WTC11 (cell line): ENCODE data around the gene LSM12. TPM values are rescaled to one million over a fixed set of nuclear protein-coding genes. Genes with fewer than 3 reads are reported as not detected.

Source experiments
- ATAC-seq: fragments of 200-7000 bp; cut with Tn5 transposase; 2 replicates; pipeline ENCODE4 v1.10.0; 2021; ENCODE audit warnings: mild to moderate bottlenecking, moderate library complexity
- CTCF ChIA-PET: fragments of 300-600 bp; sonication (Branson Sonifier 250); formaldehyde crosslinking; loops from one replicate; lab custom pipeline; 2021; ENCODE audit warnings: antibody characterized with exemption; lab: Charles Lee
- POLR2A ChIA-PET: fragments of 350-600 bp; sonication (Branson Sonifier 250); formaldehyde crosslinking; loops from one replicate; lab custom pipeline; 2021; ENCODE audit warnings: antibody characterized with exemption; lab: Charles Lee
- DNase-seq: peaks from one replicate; pipeline ENCODE4 v3.0.0; 2021; ENCODE audit warnings: low spot score
- H3K27ac Mint-ChIP-seq: 2 replicates; pipeline ENCODE4 v1.8.0; 2021; ENCODE audit warnings: mixed read lengths
- H3K27me3 Mint-ChIP-seq: 2 replicates; pipeline ENCODE4 v1.8.0; 2021; ENCODE audit warnings: low read depth, mild to moderate bottlenecking, moderate library complexity, mixed read lengths
- H3K36me3 Mint-ChIP-seq: 2 replicates; pipeline ENCODE4 v1.8.0; 2021; ENCODE audit warnings: mixed read lengths
- H3K4me1 Mint-ChIP-seq: 2 replicates; pipeline ENCODE4 v1.8.0; 2022; ENCODE audit warnings: mixed read lengths
- H3K4me3 Mint-ChIP-seq: 2 replicates; pipeline ENCODE4 v1.8.0; 2021; ENCODE audit warnings: mild to moderate bottlenecking, moderate library complexity, mixed read lengths
- H3K9me3 Mint-ChIP-seq: 2 replicates; pipeline ENCODE4 v1.8.0; 2021; ENCODE audit warnings: mixed read lengths
- CREM ChIP-seq: sonication (generic); formaldehyde crosslinking; IDR thresholded peaks from 2 replicates; pipeline ENCODE4 v1.8.1; 2022; ENCODE audit warnings: mild to moderate bottlenecking, missing genetic modification reagents, moderate library complexity
- ESRRA ChIP-seq: sonication (generic); formaldehyde crosslinking; IDR thresholded peaks from 2 replicates; pipeline ENCODE4 v1.8.1; 2022; ENCODE audit warnings: mild to moderate bottlenecking, missing genetic modification reagents, borderline replicate concordance
- FOXK1 ChIP-seq: sonication (generic); formaldehyde crosslinking; IDR thresholded peaks from 2 replicates; pipeline ENCODE4 v1.8.0; 2022; ENCODE audit warnings: mild to moderate bottlenecking, moderate library complexity, missing genetic modification reagents
- FOXP1 ChIP-seq: sonication (generic); formaldehyde crosslinking; IDR thresholded peaks from 2 replicates; pipeline ENCODE4 v1.8.0; 2022; ENCODE audit warnings: missing genetic modification reagents, mild to moderate bottlenecking, moderate library complexity, borderline replicate concordance
- GRHL2 ChIP-seq: fragments of 250-450 bp; sonication (Bioruptor Pico); IDR thresholded peaks from 2 replicates; pipeline ENCODE4 v1.8.0; 2022; ENCODE audit warnings: mild to moderate bottlenecking, moderate library complexity; ENCODE audit not compliant: insufficient replicate concordance, severe bottlenecking
- JUN ChIP-seq: sonication (generic); formaldehyde crosslinking; IDR thresholded peaks from 2 replicates; pipeline ENCODE4 v1.8.0; 2023; ENCODE audit warnings: mild to moderate bottlenecking, missing genetic modification reagents
- MXD4 ChIP-seq: fragments of 250-450 bp; sonication (Bioruptor Pico); IDR thresholded peaks from 2 replicates; pipeline ENCODE4 v1.8.0; 2021; ENCODE audit warnings: mild to moderate bottlenecking, moderate library complexity, borderline replicate concordance
- MYBL2 ChIP-seq: sonication (generic); formaldehyde crosslinking; IDR thresholded peaks from 2 replicates; pipeline ENCODE4 v1.8.1; 2023; ENCODE audit warnings: mild to moderate bottlenecking, moderate library complexity, missing genetic modification reagents
- NFATC4 ChIP-seq: fragments of 250-450 bp; sonication (Bioruptor Pico); IDR thresholded peaks from 2 replicates; pipeline ENCODE4 v1.9.0; 2021; ENCODE audit warnings: mild to moderate bottlenecking
- TCF7 ChIP-seq: sonication (generic); formaldehyde crosslinking; IDR thresholded peaks from 2 replicates; pipeline ENCODE4 v1.8.0; 2022; ENCODE audit warnings: mild to moderate bottlenecking, low read depth, missing genetic modification reagents, moderate library complexity
- ZNF121 ChIP-seq: sonication (generic); formaldehyde crosslinking; IDR thresholded peaks from 2 replicates; pipeline ENCODE4 v1.8.0; 2023; ENCODE audit warnings: missing genetic modification reagents
- ZNF423 ChIP-seq: fragments of 250-450 bp; sonication (Bioruptor Pico); IDR thresholded peaks from 2 replicates; pipeline ENCODE4 v2.1.2; 2022; ENCODE audit warnings: mild to moderate bottlenecking, moderate library complexity
- total RNA-seq: library from RNA; stranded (reverse); gene quantifications from 3 replicates; pipeline ENCODE4 v1.2.3, GENCODE V29; 2021
- TF ChIP-seq, protein P1 (sequence below): fragments of 250-450 bp; sonication (Bioruptor Pico); IDR thresholded peaks from 2 replicates; pipeline ENCODE4 v1.8.0; 2021; ENCODE audit warnings: mild to moderate bottlenecking
- TF ChIP-seq, protein P2 (sequence below): sonication (generic); formaldehyde crosslinking; IDR thresholded peaks from 2 replicates; pipeline ENCODE4 v1.8.0; 2022; ENCODE audit warnings: mild to moderate bottlenecking, missing genetic modification reagents
- TF ChIP-seq, protein P3 (sequence below): fragments of 250-450 bp; sonication (Bioruptor Pico); IDR thresholded peaks from 2 replicates; pipeline ENCODE4 v1.9.0; 2021; ENCODE audit warnings: mild to moderate bottlenecking
- TF ChIP-seq, protein P4 (sequence below): sonication (generic); formaldehyde crosslinking; IDR thresholded peaks from 2 replicates; pipeline ENCODE4 v1.8.0; 2022; ENCODE audit warnings: mild to moderate bottlenecking, missing genetic modification reagents
- TF ChIP-seq, protein P5 (sequence below): sonication (generic); formaldehyde crosslinking; IDR thresholded peaks from 2 replicates; pipeline ENCODE4 v1.8.0; 2022; ENCODE audit warnings: mild to moderate bottlenecking, missing genetic modification reagents

LSM12 gene
- total RNA-seq, 1 experiment from 2014 or later, result 102 TPM

- peak overlapping the region; percentile 33; the same call in 1 of the 2 replicates for H3K27ac Mint-ChIP-seq
- CTCF ChIA-PET, result interaction anchor here (0.7 to 4.6 kb wide), 2 partner anchors 9 to 16 kb away, joined by 3 to 24 read pairs; no protein-coding TSS in a partner anchor
- no peak for ATAC-seq
- H3K27me3 Mint-ChIP-seq, result no peaks in the 10 kb centered on the region
- TF ChIP-seq MYBL2 (CRISPR knock-in tag) (no peak), TCF7 (CRISPR knock-in tag) (no peak), GRHL2 (no peak)
- TF ChIP-seq, protein P1, sequence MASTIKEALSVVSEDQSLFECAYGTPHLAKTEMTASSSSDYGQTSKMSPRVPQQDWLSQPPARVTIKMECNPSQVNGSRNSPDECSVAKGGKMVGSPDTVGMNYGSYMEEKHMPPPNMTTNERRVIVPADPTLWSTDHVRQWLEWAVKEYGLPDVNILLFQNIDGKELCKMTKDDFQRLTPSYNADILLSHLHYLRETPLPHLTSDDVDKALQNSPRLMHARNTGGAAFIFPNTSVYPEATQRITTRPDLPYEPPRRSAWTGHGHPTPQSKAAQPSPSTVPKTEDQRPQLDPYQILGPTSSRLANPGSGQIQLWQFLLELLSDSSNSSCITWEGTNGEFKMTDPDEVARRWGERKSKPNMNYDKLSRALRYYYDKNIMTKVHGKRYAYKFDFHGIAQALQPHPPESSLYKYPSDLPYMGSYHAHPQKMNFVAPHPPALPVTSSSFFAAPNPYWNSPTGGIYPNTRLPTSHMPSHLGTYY (CRISPR knock-in tag), result no peak
- TF ChIP-seq, protein P2, sequence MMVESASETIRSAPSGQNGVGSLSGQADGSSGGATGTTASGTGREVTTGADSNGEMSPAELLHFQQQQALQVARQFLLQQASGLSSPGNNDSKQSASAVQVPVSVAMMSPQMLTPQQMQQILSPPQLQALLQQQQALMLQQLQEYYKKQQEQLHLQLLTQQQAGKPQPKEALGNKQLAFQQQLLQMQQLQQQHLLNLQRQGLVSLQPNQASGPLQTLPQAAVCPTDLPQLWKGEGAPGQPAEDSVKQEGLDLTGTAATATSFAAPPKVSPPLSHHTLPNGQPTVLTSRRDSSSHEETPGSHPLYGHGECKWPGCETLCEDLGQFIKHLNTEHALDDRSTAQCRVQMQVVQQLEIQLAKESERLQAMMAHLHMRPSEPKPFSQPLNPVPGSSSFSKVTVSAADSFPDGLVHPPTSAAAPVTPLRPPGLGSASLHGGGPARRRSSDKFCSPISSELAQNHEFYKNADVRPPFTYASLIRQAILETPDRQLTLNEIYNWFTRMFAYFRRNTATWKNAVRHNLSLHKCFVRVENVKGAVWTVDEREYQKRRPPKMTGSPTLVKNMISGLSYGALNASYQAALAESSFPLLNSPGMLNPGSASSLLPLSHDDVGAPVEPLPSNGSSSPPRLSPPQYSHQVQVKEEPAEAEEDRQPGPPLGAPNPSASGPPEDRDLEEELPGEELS, result no peak
- TF ChIP-seq, all 79 proteins: peak for 0
- Mint-ChIP-seq H3K9me3 (no peaks in the 10 kb centered on the region), H3K4me1 (peaks cover 41% of the 10 kb centered on the region), H3K4me3 (no peak overlapping the region), H3K36me3 (no peaks in the 10 kb centered on the region)
- no peak for DNase-seq
- POLR2A ChIA-PET, result interaction anchor here (0.6 to 1.1 kb wide), 3 partner anchors 12 to 952 kb away, joined by 3 to 5 read pairs (median 3); partner anchors contain the start of gene HDAC5
These were observed 42.2 kb upstream of the LSM12 start for GRCh38 chr17:44108440-44109311.

DNA sequence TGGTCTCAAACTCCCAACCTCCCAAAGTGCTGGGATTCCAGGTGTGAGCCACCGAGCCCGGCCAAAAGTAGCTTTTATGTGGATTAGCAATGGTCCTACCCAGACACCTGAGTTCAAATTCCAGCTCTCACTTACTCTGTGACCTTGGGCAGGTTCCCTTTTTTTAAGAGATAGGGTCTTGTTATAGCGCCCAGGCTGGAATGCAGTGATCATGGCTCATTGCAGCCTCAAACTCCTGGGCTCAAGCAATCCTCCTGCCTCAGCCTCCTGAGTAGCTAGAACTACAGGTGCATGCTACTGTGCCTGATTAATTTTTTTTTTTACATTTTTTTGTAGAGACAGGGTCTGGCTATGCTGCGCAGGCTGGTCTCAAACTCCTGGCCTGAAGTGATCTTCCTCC is 40.3 kb upstream of the LSM12 start:
- ChIA-PET POLR2A (interaction anchor here (0.5 kb wide), 1 partner anchor 17 kb away, joined by 3 read pairs; no protein-coding TSS in a partner anchor), CTCF (interaction anchor here (0.7 to 3.2 kb wide), 5 partner anchors 9 to 256 kb away, joined by 3 to 27 read pairs (median 3); partner anchors contain the start of genes FAM171A2 and HDAC5)
- Mint-ChIP-seq H3K27me3 (no peaks in the 10 kb centered on the region), H3K36me3 (no peaks in the 10 kb centered on the region), H3K9me3 (no peaks in the 10 kb centered on the region), H3K27ac (no peak overlapping the region), H3K4me3 (no peak overlapping the region), H3K4me1 (peaks cover 30% of the 10 kb centered on the region)
- DNase-seq (no peak), ATAC-seq (no peak)
- TF ChIP-seq ZNF121 (CRISPR knock-in tag) (no peak), MXD4 (CRISPR knock-in tag) (no peak), FOXK1 (CRISPR knock-in tag) (no peak), ZNF423 (CRISPR knock-in tag) (no peak), ESRRA (CRISPR knock-in tag) (no peak), CREM (CRISPR knock-in tag) (no peak), NFATC4 (CRISPR knock-in tag) (no peak), JUN (no peak), FOXP1 (CRISPR knock-in tag) (no peak)
- TF ChIP-seq, protein P3, sequence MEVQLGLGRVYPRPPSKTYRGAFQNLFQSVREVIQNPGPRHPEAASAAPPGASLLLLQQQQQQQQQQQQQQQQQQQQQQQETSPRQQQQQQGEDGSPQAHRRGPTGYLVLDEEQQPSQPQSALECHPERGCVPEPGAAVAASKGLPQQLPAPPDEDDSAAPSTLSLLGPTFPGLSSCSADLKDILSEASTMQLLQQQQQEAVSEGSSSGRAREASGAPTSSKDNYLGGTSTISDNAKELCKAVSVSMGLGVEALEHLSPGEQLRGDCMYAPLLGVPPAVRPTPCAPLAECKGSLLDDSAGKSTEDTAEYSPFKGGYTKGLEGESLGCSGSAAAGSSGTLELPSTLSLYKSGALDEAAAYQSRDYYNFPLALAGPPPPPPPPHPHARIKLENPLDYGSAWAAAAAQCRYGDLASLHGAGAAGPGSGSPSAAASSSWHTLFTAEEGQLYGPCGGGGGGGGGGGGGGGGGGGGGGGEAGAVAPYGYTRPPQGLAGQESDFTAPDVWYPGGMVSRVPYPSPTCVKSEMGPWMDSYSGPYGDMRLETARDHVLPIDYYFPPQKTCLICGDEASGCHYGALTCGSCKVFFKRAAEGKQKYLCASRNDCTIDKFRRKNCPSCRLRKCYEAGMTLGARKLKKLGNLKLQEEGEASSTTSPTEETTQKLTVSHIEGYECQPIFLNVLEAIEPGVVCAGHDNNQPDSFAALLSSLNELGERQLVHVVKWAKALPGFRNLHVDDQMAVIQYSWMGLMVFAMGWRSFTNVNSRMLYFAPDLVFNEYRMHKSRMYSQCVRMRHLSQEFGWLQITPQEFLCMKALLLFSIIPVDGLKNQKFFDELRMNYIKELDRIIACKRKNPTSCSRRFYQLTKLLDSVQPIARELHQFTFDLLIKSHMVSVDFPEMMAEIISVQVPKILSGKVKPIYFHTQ (CRISPR knock-in tag), result no peak
- TF ChIP-seq, protein P4, sequence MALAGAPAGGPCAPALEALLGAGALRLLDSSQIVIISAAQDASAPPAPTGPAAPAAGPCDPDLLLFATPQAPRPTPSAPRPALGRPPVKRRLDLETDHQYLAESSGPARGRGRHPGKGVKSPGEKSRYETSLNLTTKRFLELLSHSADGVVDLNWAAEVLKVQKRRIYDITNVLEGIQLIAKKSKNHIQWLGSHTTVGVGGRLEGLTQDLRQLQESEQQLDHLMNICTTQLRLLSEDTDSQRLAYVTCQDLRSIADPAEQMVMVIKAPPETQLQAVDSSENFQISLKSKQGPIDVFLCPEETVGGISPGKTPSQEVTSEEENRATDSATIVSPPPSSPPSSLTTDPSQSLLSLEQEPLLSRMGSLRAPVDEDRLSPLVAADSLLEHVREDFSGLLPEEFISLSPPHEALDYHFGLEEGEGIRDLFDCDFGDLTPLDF (CRISPR knock-in tag), result no peak
- TF ChIP-seq, protein P5, sequence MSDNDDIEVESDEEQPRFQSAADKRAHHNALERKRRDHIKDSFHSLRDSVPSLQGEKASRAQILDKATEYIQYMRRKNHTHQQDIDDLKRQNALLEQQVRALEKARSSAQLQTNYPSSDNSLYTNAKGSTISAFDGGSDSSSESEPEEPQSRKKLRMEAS (CRISPR knock-in tag), result no peak
